HepG2 (cell line): Measurements from ENCODE around the gene DYSF. TPM values are rescaled to one million over a fixed set of nuclear protein-coding genes. Genes with fewer than 3 reads are reported as not detected.
A peak's percentile ranks its signal among the peaks of the same experiment; 100 is the strongest.

Experiments
- ATAC-seq: fragments of 200-7000 bp; cut with Tn5 transposase; 3 replicates; pipeline ENCODE4 v1.9.1; 2020; ENCODE audit warnings: mild to moderate bottlenecking, moderate library complexity
- BruUV-seq: library from RNA; stranded (reverse); fragments of 400-500 nt; replicated peaks from 2 replicates; lab custom pipeline; 2021; lab: Mats Ljungman, UMichigan
- CTCF ChIA-PET: fragments of 300-600 bp; formaldehyde crosslinking; extraction: SDS; loops from one replicate; lab custom pipeline; 2021; ENCODE audit warnings: low total read pairs, inconsistent platforms, low intra/inter-chr PET ratio; lab: Yijun Ruan, JAX
- POLR2A ChIA-PET: fragments of 350-600 bp; sonication (Branson Sonifier 250); formaldehyde crosslinking; loops from one replicate; lab custom pipeline; 2020; ENCODE audit warnings: antibody characterized with exemption, inconsistent platforms; lab: Yijun Ruan, JAX
- DNase-seq: peaks from one replicate; pipeline ENCODE4 v3.0.0-alpha.2; 2015; ENCODE audit warnings: low spot score
- FAIRE-seq: peaks from 3 replicates; lab custom pipeline; 2011; peaks lifted over from hg19 to GRCh38; lab: Jason Lieb, UNC
- H2AFZ ChIP-seq: one replicate; pipeline ENCODE4 v1.6.1; 2011; ENCODE audit warnings: low read length, inconsistent platforms
- H3K27ac ChIP-seq: fragments of 300-600 bp; 3 replicates; pipeline ENCODE4 v1.8.0; 2011; ENCODE audit warnings: mixed run types, mild to moderate bottlenecking, mixed read lengths, low read length, inconsistent platforms; ENCODE audit not compliant: insufficient read depth; ENCODE audit errors: extremely low read length
- H3K27me3 ChIP-seq, 2 experiments: fragments of 200-600 bp in 1 of 2; 2 replicates in 1 of 2; 3 replicates in 1 of 2; pipeline versions ENCODE4 v1.6.0 to v1.8.0; 2011; ENCODE audit warnings: low read length in 2 of 2, mild to moderate bottlenecking in 2 of 2, moderate library complexity in 2 of 2, inconsistent platforms in 1 of 2; ENCODE audit not compliant: insufficient read depth in 2 of 2, control insufficient read depth in 1 of 2
- H3K36me3 ChIP-seq, 2 experiments: fragments of 200-600 bp in 1 of 2; replicated peaks in 1 of 2; 2 replicates in 1 of 2; 3 replicates in 1 of 2; pipeline versions ENCODE4 v1.5.1 to v1.8.0; 2011; ENCODE audit warnings: low read length in 2 of 2, inconsistent platforms in 1 of 2; ENCODE audit not compliant: insufficient read depth in 2 of 2, control insufficient read depth in 1 of 2
- H3K4me1 ChIP-seq: 2 replicates; pipeline ENCODE4 v1.5.1; 2012; ENCODE audit warnings: low read length, inconsistent platforms; ENCODE audit not compliant: insufficient read depth
- H3K4me2 ChIP-seq: 2 replicates; pipeline ENCODE4 v1.6.0; 2011; ENCODE audit warnings: low read depth, low read length, inconsistent platforms
- H3K4me3 ChIP-seq, 3 experiments: fragments of 200-600 bp in 1 of 3; sonication (generic), shearing (Covaris generic) in 1 of 3; replicated peaks in 1 of 3; 2 replicates each; pipeline ENCODE4 v1.5.1; 2011 to 2016; ENCODE audit warnings: low read length in 3 of 3, inconsistent platforms in 2 of 3, low read depth in 2 of 3, mild to moderate bottlenecking in 2 of 3, control low read depth in 1 of 3, mixed read lengths in 1 of 3; ENCODE audit not compliant: insufficient read depth in 1 of 3
- H3K79me2 ChIP-seq: one replicate; pipeline ENCODE4 v1.6.1; 2011; ENCODE audit warnings: low read length, inconsistent platforms; ENCODE audit not compliant: insufficient read depth
- H3K9ac ChIP-seq: 2 replicates; pipeline ENCODE4 v1.6.0; 2011; ENCODE audit warnings: mild to moderate bottlenecking, low read depth, low read length, inconsistent platforms; ENCODE audit not compliant: insufficient read depth
- H3K9me3 ChIP-seq: 2 replicates; pipeline ENCODE4 v1.5.1; 2012; ENCODE audit warnings: mild to moderate bottlenecking, low read length
- H4K20me1 ChIP-seq: 2 replicates; pipeline ENCODE4 v1.6.0; 2011; ENCODE audit warnings: inconsistent platforms, mild to moderate bottlenecking, low read length, moderate library complexity; ENCODE audit not compliant: insufficient read depth
- GTF2F1 ChIP-seq: fragments of 150-350 bp; IDR thresholded peaks from 2 replicates; pipeline ENCODE4 v1.6.1; 2014; ENCODE audit warnings: low read length
- IRF2 ChIP-seq: IDR thresholded peaks from 2 replicates; pipeline ENCODE4 v1.6.1; 2018; ENCODE audit warnings: missing genetic modification reagents, missing compliant biosample characterization
- WGBS: methylation state at CpG from one replicate; pipeline ENCODE4 v1.1.6; 2017; ENCODE audit warnings: low lambda C conversion rate; 5-methylcytosine and 5-hydroxymethylcytosine counted together
- in situ Hi-C: cut with HindIII; loops from 2 replicates; pipeline ENCODE4 v1.10.0; 2017; ENCODE audit warnings: low pct_unique_long_range_greater_than_20kb; ENCODE audit not compliant: extremely low pct_ligation_motif_present
- intact Hi-C: fragments of 100-400 bp; cut with micrococcal nuclease; formaldehyde crosslinking; loops from one replicate; pipeline ENCODE4 v1.10.0; 2022; ENCODE audit not compliant: unreplicated experiment
- polyA plus RNA-seq, 8 experiments: library from polyadenylated mRNA; depleted of rRNA in 3 of 8; stranded (reverse) in 7 of 8; unstranded in 1 of 8; fragments of >200 nt; fragmentation: Illumina TruSeq in 4 of 8; extraction: Trizol in 4 of 8; gene quantifications; 2 replicates each; pipeline versions ENCODE4 v1.2.1 to v1.2.3, GENCODE V29; 2011 to 2016; ENCODE audit warnings: low read depth in 4 of 8, missing spikeins in 1 of 8, mixed read lengths in 1 of 8; ENCODE audit not compliant: insufficient read depth in 1 of 8
- total RNA-seq, 5 experiments: library from RNA; depleted of rRNA; stranded (reverse); fragments of >200 nt; fragmentation: Illumina TruSeq; extraction: Trizol; gene quantifications; 2 replicates each; pipeline ENCODE4 v1.2.3, GENCODE V29; 2016; ENCODE audit warnings: low read depth in 1 of 5
- TF ChIP-seq, protein P1 (sequence below): sonication (generic); formaldehyde crosslinking; IDR thresholded peaks from 2 replicates; pipeline ENCODE4 v1.4.0; 2020; ENCODE audit warnings: mild to moderate bottlenecking, missing genetic modification reagents, borderline replicate concordance
- TF ChIP-seq, protein P2 (sequence below): fragments of 450-650 bp; IDR thresholded peaks from 2 replicates; pipeline ENCODE4 v1.6.1; 2016

DYSF gene
- total and polyA plus RNA-seq, 2 of the 13 experiments (the other 11 are each of a cell fraction or from before 2014, with no cell fraction given), result 0.15 to 2.4 TPM

DNA sequence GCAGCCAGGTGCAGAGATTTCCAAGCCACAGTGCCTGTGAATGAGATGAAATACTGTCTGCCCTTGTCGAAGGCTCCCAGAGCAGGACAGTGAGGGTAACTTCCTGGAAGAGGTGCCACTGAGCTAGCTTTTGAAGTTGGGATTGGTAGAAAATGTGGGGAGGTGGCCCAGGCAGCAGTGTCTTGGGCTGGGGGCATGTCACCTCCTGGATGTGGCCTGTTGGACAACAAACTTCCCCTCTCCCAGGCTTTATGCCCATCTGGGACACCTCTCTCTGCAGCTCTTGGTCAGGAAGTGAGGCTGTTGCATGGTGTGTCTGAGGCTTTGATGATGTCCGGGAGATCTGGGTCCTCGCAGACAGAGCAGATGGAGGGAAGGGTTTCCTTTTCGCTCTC is 151.4 kb downstream of the DYSF start (continued):
- TF ChIP-seq, protein P1, sequence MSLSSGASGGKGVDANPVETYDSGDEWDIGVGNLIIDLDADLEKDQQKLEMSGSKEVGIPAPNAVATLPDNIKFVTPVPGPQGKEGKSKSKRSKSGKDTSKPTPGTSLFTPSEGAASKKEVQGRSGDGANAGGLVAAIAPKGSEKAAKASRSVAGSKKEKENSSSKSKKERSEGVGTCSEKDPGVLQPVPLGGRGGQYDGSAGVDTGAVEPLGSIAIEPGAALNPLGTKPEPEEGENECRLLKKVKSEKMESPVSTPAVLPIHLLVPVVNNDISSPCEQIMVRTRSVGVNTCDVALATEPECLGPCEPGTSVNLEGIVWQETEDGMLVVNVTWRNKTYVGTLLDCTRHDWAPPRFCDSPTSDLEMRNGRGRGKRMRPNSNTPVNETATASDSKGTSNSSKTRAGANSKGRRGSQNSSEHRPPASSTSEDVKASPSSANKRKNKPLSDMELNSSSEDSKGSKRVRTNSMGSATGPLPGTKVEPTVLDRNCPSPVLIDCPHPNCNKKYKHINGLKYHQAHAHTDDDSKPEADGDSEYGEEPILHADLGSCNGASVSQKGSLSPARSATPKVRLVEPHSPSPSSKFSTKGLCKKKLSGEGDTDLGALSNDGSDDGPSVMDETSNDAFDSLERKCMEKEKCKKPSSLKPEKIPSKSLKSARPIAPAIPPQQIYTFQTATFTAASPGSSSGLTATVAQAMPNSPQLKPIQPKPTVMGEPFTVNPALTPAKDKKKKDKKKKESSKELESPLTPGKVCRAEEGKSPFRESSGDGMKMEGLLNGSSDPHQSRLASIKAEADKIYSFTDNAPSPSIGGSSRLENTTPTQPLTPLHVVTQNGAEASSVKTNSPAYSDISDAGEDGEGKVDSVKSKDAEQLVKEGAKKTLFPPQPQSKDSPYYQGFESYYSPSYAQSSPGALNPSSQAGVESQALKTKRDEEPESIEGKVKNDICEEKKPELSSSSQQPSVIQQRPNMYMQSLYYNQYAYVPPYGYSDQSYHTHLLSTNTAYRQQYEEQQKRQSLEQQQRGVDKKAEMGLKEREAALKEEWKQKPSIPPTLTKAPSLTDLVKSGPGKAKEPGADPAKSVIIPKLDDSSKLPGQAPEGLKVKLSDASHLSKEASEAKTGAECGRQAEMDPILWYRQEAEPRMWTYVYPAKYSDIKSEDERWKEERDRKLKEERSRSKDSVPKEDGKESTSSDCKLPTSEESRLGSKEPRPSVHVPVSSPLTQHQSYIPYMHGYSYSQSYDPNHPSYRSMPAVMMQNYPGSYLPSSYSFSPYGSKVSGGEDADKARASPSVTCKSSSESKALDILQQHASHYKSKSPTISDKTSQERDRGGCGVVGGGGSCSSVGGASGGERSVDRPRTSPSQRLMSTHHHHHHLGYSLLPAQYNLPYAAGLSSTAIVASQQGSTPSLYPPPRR (CRISPR knock-in tag), result no peak
- TF ChIP-seq GTF2F1, result no peak

DNA sequence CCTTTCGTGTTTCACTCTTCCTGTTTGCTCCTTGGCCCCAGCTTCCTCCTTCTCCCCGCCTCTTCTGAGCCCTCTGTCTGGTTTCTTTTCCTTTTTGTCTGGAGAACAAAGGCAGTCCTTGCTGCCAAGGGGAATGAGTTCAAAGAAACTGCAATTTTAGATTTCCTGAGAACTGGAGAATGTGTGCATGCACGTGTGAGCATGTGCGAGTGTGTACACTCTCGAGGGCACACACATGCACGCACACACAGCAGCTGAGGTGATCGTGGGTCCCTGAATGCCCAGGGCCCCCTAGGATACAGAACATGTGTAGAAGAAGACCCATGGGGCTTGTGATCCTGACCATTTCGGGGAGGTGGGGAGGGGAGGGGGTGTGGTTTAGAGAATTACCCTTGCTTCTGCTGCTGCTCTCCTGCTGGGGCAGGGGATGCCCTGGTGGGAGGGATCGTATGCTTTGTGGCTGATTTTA is 151.8 kb downstream of the DYSF start:
- Histone ChIP-seq H3K79me2 (no peaks in the 10 kb centered on the region), H3K4me2 (no peak overlapping the region), H3K4me1 (no peaks in the 10 kb centered on the region), H3K9me3 (no peaks in the 10 kb centered on the region), H3K9ac (no peak overlapping the region), H3K27ac (no peak overlapping the region), H3K4me3 (no peak overlapping the region), H3K36me3 (no peaks in the 10 kb centered on the region), H2AFZ (no peak overlapping the region), H3K27me3 (no peaks in the 10 kb centered on the region; a peak in 1 of 5 replicates), H4K20me1 (no peaks in the 10 kb centered on the region)
- TF ChIP-seq, protein P2, sequence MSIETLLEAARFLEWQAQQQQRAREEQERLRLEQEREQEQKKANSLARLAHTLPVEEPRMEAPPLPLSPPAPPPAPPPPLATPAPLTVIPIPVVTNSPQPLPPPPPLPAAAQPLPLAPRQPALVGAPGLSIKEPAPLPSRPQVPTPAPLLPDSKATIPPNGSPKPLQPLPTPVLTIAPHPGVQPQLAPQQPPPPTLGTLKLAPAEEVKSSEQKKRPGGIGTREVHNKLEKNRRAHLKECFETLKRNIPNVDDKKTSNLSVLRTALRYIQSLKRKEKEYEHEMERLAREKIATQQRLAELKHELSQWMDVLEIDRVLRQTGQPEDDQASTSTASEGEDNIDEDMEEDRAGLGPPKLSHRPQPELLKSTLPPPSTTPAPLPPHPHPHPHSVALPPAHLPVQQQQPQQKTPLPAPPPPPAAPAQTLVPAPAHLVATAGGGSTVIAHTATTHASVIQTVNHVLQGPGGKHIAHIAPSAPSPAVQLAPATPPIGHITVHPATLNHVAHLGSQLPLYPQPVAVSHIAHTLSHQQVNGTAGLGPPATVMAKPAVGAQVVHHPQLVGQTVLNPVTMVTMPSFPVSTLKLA, result peak; percentile 54
- no peak for TF ChIP-seq IRF2 (CRISPR knock-in tag)
- ChIA-PET CTCF (no interaction called here), POLR2A (no interaction called here)
- ATAC-seq (no peak), DNase-seq (no peak), FAIRE-seq (no peak)
- no TSS peak for BruUV-seq
- intact Hi-C loops (no loop called here), in situ Hi-C loops (no loop called here)
- WGBS, result 38% methylated on average over 8 of the region's 9 CpGs
